DND-41 (cell line): ENCODE results near the gene PWWP2B.

Source experiments
- ATAC-seq: fragments of 200-7000 bp; cut with Tn5 transposase; 3 replicates; pipeline ENCODE4 v1.9.1; 2021; ENCODE audit warnings: low read depth; ENCODE audit not compliant: insufficient read depth
- DNase-seq: peaks from one replicate; pipeline ENCODE4 v3.0.0-alpha.2; 2020
- H2AFZ ChIP-seq: 2 replicates; pipeline ENCODE4 v1.6.0; 2012; ENCODE audit warnings: low read depth, low read length
- H3K27ac ChIP-seq: 2 replicates; pipeline ENCODE4 v1.5.1; 2012; ENCODE audit warnings: low read length, inconsistent platforms
- H3K27me3 ChIP-seq: fragments of 200-600 bp; sonication (generic); 2 replicates; pipeline ENCODE4 v1.6.0; 2012; ENCODE audit warnings: low read length, mild to moderate bottlenecking, inconsistent platforms; ENCODE audit not compliant: insufficient read depth, poor library complexity
- H3K36me3 ChIP-seq: 2 replicates; pipeline ENCODE4 v1.5.1; 2012; ENCODE audit warnings: low read length, inconsistent platforms; ENCODE audit not compliant: insufficient read depth
- H3K4me1 ChIP-seq: 2 replicates; pipeline ENCODE4 v1.5.1; 2012; ENCODE audit warnings: mild to moderate bottlenecking, low read length; ENCODE audit not compliant: insufficient read depth
- H3K4me2 ChIP-seq: 2 replicates; pipeline ENCODE4 v1.6.0; 2012; ENCODE audit warnings: mild to moderate bottlenecking, moderate library complexity, low read length, inconsistent platforms; ENCODE audit not compliant: insufficient read depth
- H3K4me3 ChIP-seq, 2 experiments: fragments of 200-600 bp in 1 of 2; shearing (Covaris generic) in 1 of 2; 2 replicates each; pipeline ENCODE4 v1.5.1; 2012 to 2016; ENCODE audit warnings: inconsistent platforms in 2 of 2, low read length in 2 of 2, mild to moderate bottlenecking in 2 of 2, low read depth in 1 of 2, moderate library complexity in 1 of 2
- H3K79me2 ChIP-seq: 2 replicates; pipeline ENCODE4 v1.6.0; 2012; ENCODE audit warnings: low read length, inconsistent platforms; ENCODE audit not compliant: insufficient read depth
- H3K9ac ChIP-seq: 2 replicates; pipeline ENCODE4 v1.6.0; 2012; ENCODE audit warnings: low read depth, mild to moderate bottlenecking, inconsistent platforms, low read length, moderate library complexity
- H3K9me3 ChIP-seq: 2 replicates; pipeline ENCODE4 v1.5.1; 2012; ENCODE audit warnings: low read length, moderate library complexity, mild to moderate bottlenecking, inconsistent platforms; ENCODE audit not compliant: insufficient read depth, severe bottlenecking
- H4K20me1 ChIP-seq: 2 replicates; pipeline ENCODE4 v1.6.0; 2012; ENCODE audit warnings: low read length; ENCODE audit not compliant: insufficient read depth
- CTCF ChIP-seq: IDR thresholded peaks from 2 replicates; pipeline ENCODE4 v1.5.1; 2012; ENCODE audit warnings: borderline replicate concordance, low read length, moderate library complexity, mild to moderate bottlenecking; ENCODE audit not compliant: poor library complexity, severe bottlenecking; ENCODE audit errors: extremely low read depth
- EZH2 ChIP-seq: IDR thresholded peaks from 3 replicates; pipeline ENCODE4 v1.6.1; 2012; ENCODE audit warnings: borderline replicate concordance, low read depth, mild to moderate bottlenecking, moderate library complexity, low read length, inconsistent platforms; ENCODE audit not compliant: severe bottlenecking

The PWWP2B gene

GRCh38 chr10:132371641-132372081, 25.3 kb upstream of the PWWP2B start:
- DNase-seq (peak; percentile 40), ATAC-seq (peak; percentile 72)
- Histone ChIP-seq H3K27me3 (no peaks in the 10 kb centered on the region), H3K4me2 (no peak overlapping the region), H3K4me1 (no peaks in the 10 kb centered on the region; the same call in 1 of the 2 replicates), H3K36me3 (no peaks in the 10 kb centered on the region), H4K20me1 (no peaks in the 10 kb centered on the region; the same call in 1 of the 2 replicates), H3K9ac (no peak overlapping the region), H3K27ac (no peak overlapping the region), H3K4me3 (no peak overlapping the region), H3K9me3 (no peaks in the 10 kb centered on the region), H3K79me2 (no peaks in the 10 kb centered on the region), H2AFZ (no peak overlapping the region)
- TF ChIP-seq EZH2 (no peak), CTCF (peak; percentile 63)

GRCh38 chr10:132372516-132373095, 24.4 kb upstream of the PWWP2B start:
- no peak for DNase-seq
- Histone ChIP-seq H2AFZ (no peak overlapping the region), H3K4me1 (no peaks in the 10 kb centered on the region; the same call in 1 of the 2 replicates), H3K36me3 (no peaks in the 10 kb centered on the region), H3K79me2 (no peaks in the 10 kb centered on the region), H4K20me1 (no peaks in the 10 kb centered on the region; the same call in 1 of the 2 replicates), H3K9me3 (no peaks in the 10 kb centered on the region), H3K27ac (no peak overlapping the region), H3K9ac (no peak overlapping the region), H3K27me3 (no peaks in the 10 kb centered on the region), H3K4me3 (no peak overlapping the region), H3K4me2 (no peak overlapping the region)
- TF ChIP-seq EZH2 (no peak), CTCF (no peak)
- no peak for ATAC-seq

GRCh38 chr10:132373241-132373955, 23.6 kb upstream of the PWWP2B start:
- Histone ChIP-seq H4K20me1 (no peaks in the 10 kb centered on the region; the same call in 1 of the 2 replicates), H3K4me3 (no peak overlapping the region), H3K27ac (no peak overlapping the region), H3K4me2 (no peak overlapping the region), H3K27me3 (no peaks in the 10 kb centered on the region), H3K9me3 (no peaks in the 10 kb centered on the region), H2AFZ (no peak overlapping the region), H3K36me3 (no peaks in the 10 kb centered on the region), H3K4me1 (no peaks in the 10 kb centered on the region; the same call in 1 of the 2 replicates), H3K9ac (no peak overlapping the region), H3K79me2 (no peaks in the 10 kb centered on the region)
- no peak for DNase-seq
- no peak for ATAC-seq
- no peak for TF ChIP-seq CTCF
- no peak for TF ChIP-seq EZH2
